ENCODE results near the gene CSPG4. TPM values are rescaled to one million over a fixed set of nuclear protein-coding genes. Genes with fewer than 3 reads are reported as not detected.

CSPG4 gene
- total RNA-seq, 4 donors from 2014 or later, result 11.2 to 60.9 (median 31.3) TPM

GRCh38 chr15:75697523-75697922, 15.1 kb downstream of the CSPG4 start:
- H3K4me1 ChIP-seq, result peaks cover 56 to 78% (median 62%) of the 10 kb centered on the region in 4 donors
- TF ChIP-seq POLR2AphosphoS5 (IDR thresholded peaks at IDR 0.05), result peak in 2 of 3 donors; percentile 32 to 48
- TF ChIP-seq EP300 (IDR thresholded peaks at IDR 0.05; ENCODE audit: low read depth), result peak; percentile 86
- TF ChIP-seq POLR2A (IDR thresholded peaks at IDR 0.05), result no peak
- no peak for TF ChIP-seq CTCF (IDR thresholded peaks at IDR 0.05)
- no peaks in the 10 kb centered on the region for H3K9me3 ChIP-seq
- peak overlapping the region; percentile 84 to 94 (median 88) for H3K27ac ChIP-seq
- in situ Hi-C loops (cut with MboI; ENCODE audit: low pct_ligation_motif_present in 1 of 4, low pct_unique_long_range_greater_than_20kb in 1 of 4, low sequenced_read_pairs in 3 of 4) (no loop called here), intact Hi-C loops (cut with DNase I; ENCODE audit: low total_unique reads) (no loop called here)
- H3K4me3 ChIP-seq, result no peak overlapping the region
- no peaks in the 10 kb centered on the region for H3K27me3 ChIP-seq
- H3K36me3 ChIP-seq, result no peaks in the 10 kb centered on the region
- WGBS, 2 donors (ENCODE audit: low coverage in 1 of 2), result 69% methylated on average over 7 of the region's 7 CpGs; no CpG with 5 or more reads in 1 of the 2 donors
- peak; percentile 35 for DNase-seq

- in situ Hi-C loops (cut with MboI; ENCODE audit: low pct_ligation_motif_present in 1 of 4, low pct_unique_long_range_greater_than_20kb in 1 of 4, low sequenced_read_pairs in 3 of 4) (no loop called here), intact Hi-C loops (cut with DNase I; ENCODE audit: low total_unique reads) (no loop called here)
- 72 to 80% methylated on average over 1 to 8 of the region's 11 CpGs for WGBS, 2 donors (ENCODE audit: low coverage in 1 of 2)
- Histone ChIP-seq H3K27ac (peak overlapping the region; percentile 84 to 94 (median 88)), H3K27me3 (no peaks in the 10 kb centered on the region), H3K4me1 (peaks cover 54 to 71% (median 57%) of the 10 kb centered on the region in 4 donors), H3K9me3 (no peaks in the 10 kb centered on the region), H3K4me3 (no peak overlapping the region), H3K36me3 (no peaks in the 10 kb centered on the region)
- TF ChIP-seq POLR2AphosphoS5 (IDR thresholded peaks at IDR 0.05) (no peak), POLR2A (IDR thresholded peaks at IDR 0.05) (no peak), CTCF (IDR thresholded peaks at IDR 0.05) (no peak), EP300 (IDR thresholded peaks at IDR 0.05; ENCODE audit: low read depth) (no peak)
- DNase-seq, result no peak
Observed at GRCh38 chr15:75696854-75697259, 15.8 kb downstream of the CSPG4 start.

- peak overlapping the region; percentile 84 to 94 (median 88) for H3K27ac ChIP-seq
- H3K27me3 ChIP-seq, result no peaks in the 10 kb centered on the region
- in situ Hi-C loops (cut with MboI; ENCODE audit: low pct_ligation_motif_present in 1 of 4, low pct_unique_long_range_greater_than_20kb in 1 of 4, low sequenced_read_pairs in 3 of 4), result no loop called here
- TF ChIP-seq POLR2AphosphoS5 (IDR thresholded peaks at IDR 0.05) (peak in 2 of 3 donors; percentile 6 to 32), CTCF (IDR thresholded peaks at IDR 0.05) (no peak)
- H3K36me3 ChIP-seq, result no peaks in the 10 kb centered on the region
- WGBS, 2 donors (ENCODE audit: low coverage in 1 of 2), result 63% methylated on average over 14 of the region's 14 CpGs; no CpG with 5 or more reads in 1 of the 2 donors
- intact Hi-C loops (cut with DNase I; ENCODE audit: low total_unique reads), result no loop called here
- H3K9me3 ChIP-seq, result no peaks in the 10 kb centered on the region
- DNase-seq, result no peak
- no peak overlapping the region for H3K4me3 ChIP-seq
- H3K4me1 ChIP-seq, result peaks cover 51 to 67% (median 55%) of the 10 kb centered on the region in 4 donors
Observed at GRCh38 chr15:75696311-75696720, 16.3 kb downstream of the CSPG4 start.

GRCh38 chr15:75695634-75696310, 16.9 kb downstream of the CSPG4 start:
- Histone ChIP-seq H3K9me3 (no peaks in the 10 kb centered on the region), H3K4me1 (peaks cover 47 to 62% (median 50%) of the 10 kb centered on the region in 4 donors), H3K4me3 (no peak overlapping the region), H3K36me3 (no peaks in the 10 kb centered on the region), H3K27ac (peak overlapping the region; percentile 84 to 94 (median 88)), H3K27me3 (no peaks in the 10 kb centered on the region)
- WGBS, 2 donors (ENCODE audit: low coverage in 1 of 2), result 50 to 62% methylated on average over 2 to 7 of the region's 7 CpGs
- intact Hi-C loops (cut with DNase I; ENCODE audit: low total_unique reads), result no loop called here
- TF ChIP-seq CTCF (IDR thresholded peaks at IDR 0.05), result no peak
- no peak for TF ChIP-seq POLR2AphosphoS5 (IDR thresholded peaks at IDR 0.05)
- no peak for TF ChIP-seq POLR2A (IDR thresholded peaks at IDR 0.05)
- no peak for TF ChIP-seq EP300 (IDR thresholded peaks at IDR 0.05; ENCODE audit: low read depth)
- DNase-seq, result no peak
- in situ Hi-C loops (cut with MboI; ENCODE audit: low pct_ligation_motif_present in 1 of 4, low pct_unique_long_range_greater_than_20kb in 1 of 4, low sequenced_read_pairs in 3 of 4), result no loop called here
